A549 (cell line): ENCODE measurements around the gene BAHD1. TPM values are rescaled to one million over a fixed set of nuclear protein-coding genes. Genes with fewer than 3 reads are reported as not detected.

Experiments used
- ATAC-seq, 2 experiments: fragments of 200-7000 bp in 1 of 2; fragments of >200 bp in 1 of 2; cut with Nextera tagmentation in 1 of 2; cut with Tn5 transposase in 1 of 2; 3 replicates each; pipeline versions ENCODE4 v1.8.0 to v1.9.1; 2018 to 2020; ENCODE audit warnings: mild to moderate bottlenecking in 1 of 2, moderate library complexity in 1 of 2
- CTCF ChIA-PET: fragments of 300-600 bp; sonication (Branson Sonifier 250); formaldehyde crosslinking; extraction: SDS; loops from one replicate; lab custom pipeline; 2021; ENCODE audit warnings: antibody characterized with exemption, inconsistent platforms; lab: Yijun Ruan, JAX
- POLR2A ChIA-PET: fragments of 350-600 bp; formaldehyde crosslinking; extraction: SDS; loops from one replicate; lab custom pipeline; 2021; ENCODE audit warnings: antibody characterized with exemption, inconsistent platforms; lab: Yijun Ruan, JAX
- DNase-seq, 2 experiments: peaks; one replicate each; pipeline versions ENCODE4 v3.0.0 to v3.0.0-alpha.2; 2011 to 2016; ENCODE audit warnings: low read depth in 1 of 2, low spot score in 1 of 2
- FAIRE-seq: peaks from 2 replicates; lab custom pipeline; 2011; peaks lifted over from hg19 to GRCh38; lab: Jason Lieb, UNC
- H3K27ac ChIP-seq, 2 experiments: fragments of >200 bp; sonication (Bioruptor Twin); formaldehyde crosslinking; 3 replicates each; pipeline ENCODE4 v1.5.1; 2016 to 2017
- H3K4me1 ChIP-seq: fragments of >200 bp; sonication (Bioruptor Twin); formaldehyde crosslinking; 3 replicates; pipeline ENCODE4 v1.6.1; 2016
- H3K4me2 ChIP-seq: fragments of >200 bp; sonication (Bioruptor Twin); formaldehyde crosslinking; 3 replicates; pipeline ENCODE4 v1.6.1; 2016
- H3K4me3 ChIP-seq: fragments of >200 bp; sonication (Bioruptor Twin); formaldehyde crosslinking; 3 replicates; pipeline ENCODE4 v1.5.1; 2016
- H3K9me3 ChIP-seq: fragments of >200 bp; sonication (Bioruptor Twin); formaldehyde crosslinking; 3 replicates; pipeline ENCODE4 v1.6.1; 2016
- CEBPB ChIP-seq, 2 experiments: fragments of >200 bp in 1 of 2; sonication (Bioruptor Twin) in 1 of 2; formaldehyde crosslinking in 1 of 2; IDR thresholded peaks; 2 replicates each; pipeline ENCODE4 v1.6.1; 2012 to 2016
- CHD2 ChIP-seq: fragments of 150-350 bp; IDR thresholded peaks from 2 replicates; pipeline ENCODE4 v1.6.1; 2014; ENCODE audit warnings: low read length; ENCODE audit not compliant: partially characterized antibody
- CTCF ChIP-seq: fragments of >200 bp; sonication (Bioruptor Twin); formaldehyde crosslinking; IDR thresholded peaks from 3 replicates; pipeline ENCODE4 v1.5.1; 2016
- EHF ChIP-seq: fragments of 250-450 bp; sonication (Bioruptor Pico); IDR thresholded peaks from 2 replicates; pipeline ENCODE4 v1.5.0; 2020; ENCODE audit warnings: mild to moderate bottlenecking
- ELK1 ChIP-seq: fragments of 150-350 bp; IDR thresholded peaks from 2 replicates; pipeline ENCODE4 v1.6.1; 2014; ENCODE audit warnings: low read depth, mild to moderate bottlenecking, low read length
- ESRRA ChIP-seq: fragments of 150-350 bp; IDR thresholded peaks from 2 replicates; pipeline ENCODE4 v1.6.1; 2014; ENCODE audit warnings: mild to moderate bottlenecking, low read length, borderline replicate concordance
- FOXS1 ChIP-seq: fragments of 250-450 bp; sonication (Bioruptor Pico); IDR thresholded peaks from 2 replicates; pipeline ENCODE4 v1.5.0; 2020; ENCODE audit warnings: mild to moderate bottlenecking, moderate library complexity
- GATA3 ChIP-seq: IDR thresholded peaks from 2 replicates; pipeline ENCODE4 v1.6.1; 2012; ENCODE audit warnings: borderline replicate concordance
- HOXA7 ChIP-seq: fragments of 250-450 bp; sonication (Bioruptor Pico); IDR thresholded peaks from 2 replicates; pipeline ENCODE4 v1.5.0; 2020; ENCODE audit warnings: mild to moderate bottlenecking, moderate library complexity
- JUN ChIP-seq, 2 experiments: fragments of >200 bp; sonication (Bioruptor Twin); formaldehyde crosslinking; IDR thresholded peaks; 2 replicates in 1 of 2; 3 replicates in 1 of 2; pipeline ENCODE4 v1.6.1; 2016 to 2017
- KDM5A ChIP-seq: fragments of 200-600 bp; sonication (generic); IDR thresholded peaks from 2 replicates; pipeline ENCODE4 v1.6.1; 2016; ENCODE audit warnings: antibody characterized with exemption, mild to moderate bottlenecking
- MAFK ChIP-seq: fragments of 450-650 bp; IDR thresholded peaks from 2 replicates; pipeline ENCODE4 v1.6.1; 2014; ENCODE audit not compliant: partially characterized antibody
- MAZ ChIP-seq: fragments of 150-350 bp; IDR thresholded peaks from 2 replicates; pipeline ENCODE4 v1.6.1; 2014; ENCODE audit warnings: antibody characterized with exemption, low read depth, low read length, borderline replicate concordance
- NPAS2 ChIP-seq: fragments of 250-450 bp; sonication (Bioruptor Pico); IDR thresholded peaks from 2 replicates; pipeline ENCODE4 v1.8.0; 2022; ENCODE audit warnings: mild to moderate bottlenecking, moderate library complexity, borderline replicate concordance
- PBX3 ChIP-seq: IDR thresholded peaks from 2 replicates; pipeline ENCODE4 v1.6.1; 2012
- POLR2AphosphoS2 ChIP-seq: conservative IDR thresholded peaks from 2 replicates; pipeline ENCODE4 v1.6.1; 2012; ENCODE audit warnings: low read length, improper control_type of control experiment, inconsistent platforms
- RFX5 ChIP-seq: fragments of 450-650 bp; IDR thresholded peaks from 2 replicates; pipeline ENCODE4 v1.7.1; 2014; ENCODE audit warnings: antibody characterized with exemption, mild to moderate bottlenecking, moderate library complexity
- RNF2 ChIP-seq: fragments of 200-600 bp; sonication (generic); IDR thresholded peaks from 2 replicates; pipeline ENCODE4 v1.6.1; 2016; ENCODE audit warnings: low read depth, mild to moderate bottlenecking, antibody characterized with exemption, moderate library complexity, borderline replicate concordance
- ZC3H11A ChIP-seq: fragments of 450-650 bp; IDR thresholded peaks from 2 replicates; pipeline ENCODE4 v1.6.1; 2014; ENCODE audit warnings: antibody characterized with exemption, mild to moderate bottlenecking
- ZNF302 ChIP-seq: fragments of 250-450 bp; sonication (Bioruptor Pico); IDR thresholded peaks from 2 replicates; pipeline ENCODE4 v1.9.0; 2021; ENCODE audit warnings: inconsistent platforms, mild to moderate bottlenecking, moderate library complexity
- ZSCAN20 ChIP-seq: fragments of 250-450 bp; sonication (Bioruptor Pico); IDR thresholded peaks from 2 replicates; pipeline ENCODE4 v1.8.0; 2022; ENCODE audit warnings: mild to moderate bottlenecking, moderate library complexity
- WGBS: methylation state at CpG from one replicate; pipeline ENCODE4 v1.1.6; 2017; ENCODE audit errors: missing lambda C conversion rate; 5-methylcytosine and 5-hydroxymethylcytosine counted together
- polyA plus RNA-seq, 4 experiments: library from polyadenylated mRNA; depleted of rRNA in 3 of 4; stranded (reverse); fragments of >200 nt; fragmentation: RNase III in 1 of 4; extraction: RNeasy Plus Mini Kit Qiagen cat#74134 plus additional on column Dnase treatment in 1 of 4; gene quantifications; 2 replicates in 3 of 4; 3 replicates in 1 of 4; pipeline ENCODE4 v1.2.3, GENCODE V29; 2011 to 2017

BAHD1 gene
- polyA plus RNA-seq, 2 of the 4 experiments (the other 2 are of a cell fraction): 2.3 to 11.1 TPM

GRCh38 chr15:40466426-40467260, 25.9 kb downstream of the BAHD1 start:
- no peak for FAIRE-seq

GRCh38 chr15:40467261-40467615, 26.5 kb downstream of the BAHD1 start:
- Histone ChIP-seq H3K4me2 (no peak overlapping the region), H3K9me3 (no peaks in the 10 kb centered on the region), H3K4me1 (peaks cover 10% of the 10 kb centered on the region), H3K4me3 (no peak overlapping the region), H3K27ac (no peak overlapping the region)
- CTCF ChIA-PET: interaction anchor here (1.0 to 1.9 kb wide), 2 partner anchors 9 to 40 kb away, joined by 3 to 5 read pairs; no protein-coding TSS in a partner anchor
- TF ChIP-seq ELK1 (no peak), KDM5A (no peak), HOXA7 (no peak), CHD2 (no peak), ZC3H11A (no peak), MAZ (no peak), CTCF (no peak), RFX5 (no peak), ESRRA (no peak), EHF (CRISPR knock-in tag) (no peak), POLR2AphosphoS2 (no peak), NPAS2 (CRISPR knock-in tag) (no peak), PBX3 (no peak), FOXS1 (CRISPR knock-in tag) (no peak), GATA3 (no peak), RNF2 (no peak), CEBPB (IDR thresholded peaks at IDR 0.05) (no peak), MAFK (no peak)
- ATAC-seq (no peak), FAIRE-seq (no peak), DNase-seq (no peak)
- POLR2A ChIA-PET: no interaction called here

More at GRCh38 chr15:40466426-40467260, 25.9 kb downstream of the BAHD1 start:
- no peak overlapping the region for H3K4me2 ChIP-seq
- ChIA-PET POLR2A (no interaction called here), CTCF (interaction anchor here (1.0 to 1.9 kb wide), 2 partner anchors 9 to 40 kb away, joined by 3 to 5 read pairs; no protein-coding TSS in a partner anchor)
- no peak for TF ChIP-seq ZSCAN20
- no peak for TF ChIP-seq JUN (IDR thresholded peaks at IDR 0.05)
- no peak for TF ChIP-seq ZNF302 (CRISPR knock-in tag)
- no peak for TF ChIP-seq ELK1
- no peak for TF ChIP-seq FOXS1 (CRISPR knock-in tag)
- H3K4me1 ChIP-seq: peaks cover 5% of the 10 kb centered on the region; the same call in 2 of the 3 replicates
- no peak overlapping the region for H3K4me3 ChIP-seq
- H3K9me3 ChIP-seq: no peaks in the 10 kb centered on the region
- 78% methylated on average over 6 of the region's 7 CpGs for WGBS
- ATAC-seq: no peak
- no peak overlapping the region for H3K27ac ChIP-seq
- no peak for DNase-seq
